ENCODE measurements around the gene ZNF398.

GRCh38 chr7:149218469-149219420 is 71.5 kb downstream of the ZNF398 start:
- TF ChIP-seq, protein P1, sequence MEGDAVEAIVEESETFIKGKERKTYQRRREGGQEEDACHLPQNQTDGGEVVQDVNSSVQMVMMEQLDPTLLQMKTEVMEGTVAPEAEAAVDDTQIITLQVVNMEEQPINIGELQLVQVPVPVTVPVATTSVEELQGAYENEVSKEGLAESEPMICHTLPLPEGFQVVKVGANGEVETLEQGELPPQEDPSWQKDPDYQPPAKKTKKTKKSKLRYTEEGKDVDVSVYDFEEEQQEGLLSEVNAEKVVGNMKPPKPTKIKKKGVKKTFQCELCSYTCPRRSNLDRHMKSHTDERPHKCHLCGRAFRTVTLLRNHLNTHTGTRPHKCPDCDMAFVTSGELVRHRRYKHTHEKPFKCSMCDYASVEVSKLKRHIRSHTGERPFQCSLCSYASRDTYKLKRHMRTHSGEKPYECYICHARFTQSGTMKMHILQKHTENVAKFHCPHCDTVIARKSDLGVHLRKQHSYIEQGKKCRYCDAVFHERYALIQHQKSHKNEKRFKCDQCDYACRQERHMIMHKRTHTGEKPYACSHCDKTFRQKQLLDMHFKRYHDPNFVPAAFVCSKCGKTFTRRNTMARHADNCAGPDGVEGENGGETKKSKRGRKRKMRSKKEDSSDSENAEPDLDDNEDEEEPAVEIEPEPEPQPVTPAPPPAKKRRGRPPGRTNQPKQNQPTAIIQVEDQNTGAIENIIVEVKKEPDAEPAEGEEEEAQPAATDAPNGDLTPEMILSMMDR (IDR thresholded peaks at IDR 0.05) = no peak
- no peak for TF ChIP-seq POLR2A (IDR thresholded peaks at IDR 0.05)
